ENCODE results near the gene BSN.

The BSN gene

GRCh38 chr3:49673121-49673714, 118.9 kb downstream of the BSN start:
- TF ChIP-seq TAF1 (IDR thresholded peaks at IDR 0.05; ENCODE audit: low read depth) (no peak), USF1 (IDR thresholded peaks at IDR 0.05) (peak; percentile 61)

- no peak for TF ChIP-seq REST (IDR thresholded peaks at IDR 0.05; ENCODE audit: low read depth)
- peak; percentile 80 for TF ChIP-seq TEAD4 (IDR thresholded peaks at IDR 0.05)
- peak; percentile 49 for TF ChIP-seq CREB1 (IDR thresholded peaks at IDR 0.05; ENCODE audit: low read depth)
- no peak for TF ChIP-seq EP300 (IDR thresholded peaks at IDR 0.05; ENCODE audit: borderline replicate concordance)
- TF ChIP-seq NFIC (IDR thresholded peaks at IDR 0.05): no peak
- TF ChIP-seq RAD21 (IDR thresholded peaks at IDR 0.05; ENCODE audit: low read depth): no peak
- TF ChIP-seq USF1 (IDR thresholded peaks at IDR 0.05): 0 out of 2 replicates have a peak, but pooled peaks have one; percentile 5
- TF ChIP-seq MAX (IDR thresholded peaks at IDR 0.05): peak; percentile 89; the same call in 1 of the 2 replicates
- TF ChIP-seq TAF1 (IDR thresholded peaks at IDR 0.05; ENCODE audit: low read depth): peak; percentile 90
- TF ChIP-seq TCF12 (IDR thresholded peaks at IDR 0.05; ENCODE audit: low read depth): peak; percentile 45; the same call in 1 of the 2 replicates
- no peak for TF ChIP-seq EGR1 (IDR thresholded peaks at IDR 0.05)
- TF ChIP-seq ZBTB7A (IDR thresholded peaks at IDR 0.05; ENCODE audit: low read depth): peak; percentile 58; the same call in 1 of the 2 replicates
- no peak for TF ChIP-seq CEBPB (IDR thresholded peaks at IDR 0.05)
- 0 out of 2 replicates have a peak, but pooled peaks have one; percentile 31 for TF ChIP-seq YY1 (IDR thresholded peaks at IDR 0.05; ENCODE audit: low read depth)
- TF ChIP-seq FOXM1 (IDR thresholded peaks at IDR 0.05; ENCODE audit: borderline replicate concordance, low read depth): no peak
These were observed 119.6 kb downstream of the BSN start, which contains the start of gene APEH for GRCh38 chr3:49673715-49674496. Gene APEH, plus strand, starts transcription at chr3:49674351. Its CDS starts 51 bp downstream, at chr3:49674402.

DNA sequence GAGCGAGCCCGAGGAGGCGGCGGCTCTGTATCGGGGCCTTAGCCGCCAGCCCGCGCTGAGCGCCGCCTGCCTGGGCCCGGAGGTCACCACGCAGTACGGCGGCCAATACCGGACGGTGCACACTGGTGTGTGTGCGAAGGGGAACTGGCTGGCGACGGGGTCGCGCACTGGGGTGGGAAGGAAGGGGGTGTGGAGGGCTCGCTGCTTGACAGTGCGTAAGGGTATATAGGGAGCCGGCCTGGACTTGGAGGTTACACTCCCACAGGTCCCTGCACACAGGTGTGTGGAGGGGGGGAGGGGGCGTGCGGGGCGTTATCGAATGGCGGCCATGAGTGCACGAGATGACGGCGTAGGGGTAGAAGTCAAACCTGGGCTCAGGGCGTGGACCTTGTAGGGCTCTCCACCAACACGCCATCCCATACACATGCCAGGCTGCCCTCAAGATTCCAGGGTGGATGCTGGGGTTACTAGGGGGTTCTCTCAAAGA, 120.3 kb downstream of the BSN start:
- TF ChIP-seq USF1 (IDR thresholded peaks at IDR 0.05) (no peak), TAF1 (IDR thresholded peaks at IDR 0.05; ENCODE audit: low read depth) (peak; percentile 27), EGR1 (IDR thresholded peaks at IDR 0.05) (no peak), RAD21 (IDR thresholded peaks at IDR 0.05; ENCODE audit: low read depth) (no peak), ZBTB7A (IDR thresholded peaks at IDR 0.05; ENCODE audit: low read depth) (no peak), REST (IDR thresholded peaks at IDR 0.05; ENCODE audit: low read depth) (no peak), YY1 (IDR thresholded peaks at IDR 0.05; ENCODE audit: low read depth) (peak; percentile 61; the same call in 1 of the 2 replicates), CEBPB (IDR thresholded peaks at IDR 0.05) (no peak), CREB1 (IDR thresholded peaks at IDR 0.05; ENCODE audit: low read depth) (no peak), EP300 (IDR thresholded peaks at IDR 0.05; ENCODE audit: borderline replicate concordance) (no peak), FOXM1 (IDR thresholded peaks at IDR 0.05; ENCODE audit: borderline replicate concordance, low read depth) (no peak), TEAD4 (IDR thresholded peaks at IDR 0.05) (no peak), NFIC (IDR thresholded peaks at IDR 0.05) (no peak), TCF12 (IDR thresholded peaks at IDR 0.05; ENCODE audit: low read depth) (no peak), MAX (IDR thresholded peaks at IDR 0.05) (peak; percentile 44)

- TF ChIP-seq TAF1 (IDR thresholded peaks at IDR 0.05; ENCODE audit: low read depth): no peak
These were observed 121.6 kb downstream of the BSN start for GRCh38 chr3:49675912-49676311.
